GM12878 (cell line): ENCODE measurements around the gene COMMD7. TPM values are rescaled to one million over a fixed set of nuclear protein-coding genes. Genes with fewer than 3 reads are reported as not detected.

Experiments
- ATAC-seq: fragments of 200-7000 bp; cut with Tn5 transposase; 3 replicates; pipeline ENCODE4 v1.9.1; 2020; ENCODE audit warnings: mild to moderate bottlenecking, moderate library complexity
- BruUV-seq: library from RNA; stranded (reverse); fragments of 400-500 nt; replicated peaks from 2 replicates; lab custom pipeline; 2021; lab: Mats Ljungman, UMichigan
- CTCF ChIA-PET: fragments of 300-600 bp; sonication (Branson Sonifier 250); formaldehyde crosslinking; extraction: SDS; loops from one replicate; lab custom pipeline; 2021; ENCODE audit warnings: inconsistent platforms; lab: Yijun Ruan, JAX
- POLR2A ChIA-PET: fragments of 350-600 bp; formaldehyde crosslinking; extraction: SDS; loops from one replicate; lab custom pipeline; 2021; ENCODE audit warnings: inconsistent platforms; lab: Charles Lee
- RAD21 ChIA-PET: fragments of 300-600 bp; sonication (Branson Sonifier 250); formaldehyde crosslinking; loops from one replicate; lab custom pipeline; 2023; ENCODE audit warnings: antibody characterized with exemption; ENCODE audit not compliant: unreplicated experiment; lab: Charles Lee
- SMC1A ChIA-PET: fragments of 300-600 bp; sonication (Branson Sonifier 250); formaldehyde crosslinking; loops from one replicate; lab custom pipeline; 2023; ENCODE audit not compliant: unreplicated experiment, uncharacterized antibody; lab: Charles Lee
- DNase-seq: peaks from one replicate; pipeline ENCODE4 v3.0.0-alpha.2; 2011; ENCODE audit warnings: low read depth, low spot score
- FAIRE-seq: peaks from 3 replicates; lab custom pipeline; 2011; peaks lifted over from hg19 to GRCh38; lab: Jason Lieb, UNC
- H2AFZ ChIP-seq: 2 replicates; pipeline ENCODE4 v1.6.0; 2011; ENCODE audit warnings: low read depth, low read length, control low read depth; ENCODE audit not compliant: control insufficient read depth
- H3K27ac ChIP-seq: 2 replicates; pipeline ENCODE4 v1.5.1; 2011; ENCODE audit warnings: control low read depth; ENCODE audit not compliant: control insufficient read depth, insufficient read depth
- H3K27me3 ChIP-seq, 2 experiments: replicated peaks in 1 of 2; 2 replicates each; pipeline versions ENCODE4 v1.6.0 to v1.6.1; 2011; ENCODE audit warnings: low read length in 1 of 2; ENCODE audit not compliant: control insufficient read depth in 2 of 2, insufficient read depth in 2 of 2
- H3K36me3 ChIP-seq, 2 experiments: 2 replicates each; pipeline ENCODE4 v1.5.1; 2011; ENCODE audit warnings: low read length in 1 of 2; ENCODE audit not compliant: control insufficient read depth in 2 of 2, insufficient read depth in 2 of 2
- H3K4me1 ChIP-seq: 2 replicates; pipeline ENCODE4 v1.6.1; 2011; ENCODE audit warnings: mild to moderate bottlenecking, low read length, moderate library complexity, mixed read lengths; ENCODE audit not compliant: control insufficient read depth, insufficient read depth
- H3K4me2 ChIP-seq: 2 replicates; pipeline ENCODE4 v1.6.0; 2011; ENCODE audit warnings: control low read depth; ENCODE audit not compliant: control insufficient read depth, insufficient read depth
- H3K4me3 ChIP-seq: fragments of 200-600 bp; sonication (generic); 2 replicates; pipeline ENCODE4 v1.5.1; 2016
- H3K79me2 ChIP-seq: 2 replicates; pipeline ENCODE4 v1.6.0; 2011; ENCODE audit warnings: low read length; ENCODE audit not compliant: control insufficient read depth, insufficient read depth
- H3K9ac ChIP-seq: 2 replicates; pipeline ENCODE4 v1.8.0; 2011; ENCODE audit warnings: low read length, control low read depth, mixed read lengths; ENCODE audit not compliant: control insufficient read depth, insufficient read depth
- H3K9me3 ChIP-seq: replicated peaks from 3 replicates; pipeline ENCODE4 v1.5.1; 2011; ENCODE audit warnings: mild to moderate bottlenecking, low read length; ENCODE audit not compliant: control insufficient read depth, insufficient read depth
- H4K20me1 ChIP-seq: 2 replicates; pipeline ENCODE4 v1.6.0; 2011; ENCODE audit not compliant: control insufficient read depth, insufficient read depth
- CHD4 ChIP-seq: fragments of 200-600 bp; sonication (generic); IDR thresholded peaks from 2 replicates; pipeline ENCODE4 v1.6.1; 2016; ENCODE audit warnings: mild to moderate bottlenecking
- CTCF ChIP-seq, 3 experiments: IDR thresholded peaks in 2 of 3; conservative IDR thresholded peaks in 1 of 3; 2 replicates each; pipeline ENCODE4 v1.5.1; 2011; ENCODE audit warnings: low read depth in 3 of 3, low read length in 3 of 3, mild to moderate bottlenecking in 3 of 3, control low read depth in 2 of 3, moderate library complexity in 2 of 3, inconsistent platforms in 1 of 3, mixed read lengths in 1 of 3; ENCODE audit not compliant: control insufficient read depth in 2 of 3, insufficient read depth in 1 of 3; ENCODE audit errors: extremely low read depth in 1 of 3
- PRDM15 ChIP-seq: fragments of 450-650 bp; formaldehyde crosslinking; IDR thresholded peaks from 2 replicates; pipeline ENCODE4 v1.4.0; 2020; ENCODE audit warnings: mild to moderate bottlenecking, moderate library complexity
- RAD21 ChIP-seq: IDR thresholded peaks from 2 replicates; pipeline ENCODE4 v1.6.1; 2011; ENCODE audit warnings: mild to moderate bottlenecking, low read depth, low read length, moderate library complexity; ENCODE audit not compliant: insufficient read depth
- RUNX3 ChIP-seq: IDR thresholded peaks from 2 replicates; pipeline ENCODE4 v1.6.1; 2012; ENCODE audit warnings: low read length, inconsistent platforms
- ZNF622 ChIP-seq: fragments of 450-650 bp; IDR thresholded peaks from 2 replicates; pipeline ENCODE4 v1.6.1; 2017; ENCODE audit warnings: mild to moderate bottlenecking, inconsistent platforms
- WGBS: methylation state at CpG from one replicate; pipeline ENCODE4 v1.1.6; 2016; ENCODE audit warnings: low lambda C conversion rate; ENCODE audit not compliant: insufficient replicate concordance, insufficient coverage; ENCODE audit errors: missing lambda C conversion rate; 5-methylcytosine and 5-hydroxymethylcytosine counted together
- in situ Hi-C: fragments of 300-500 bp; cut with MboI; formaldehyde crosslinking; loops from 9 replicates; pipeline ENCODE4 v1.14.3; 2018; ENCODE audit warnings: mixed read lengths
- intact Hi-C: fragments of 100-400 bp; cut with micrococcal nuclease; formaldehyde crosslinking; loops from one replicate; pipeline ENCODE4 v1.14.2; 2022; ENCODE audit not compliant: unreplicated experiment
- polyA plus RNA-seq, 11 experiments: library from polyadenylated mRNA; depleted of rRNA in 4 of 11; unstranded in 6 of 11; stranded (reverse) in 5 of 11; fragments of >200 nt; fragmentation: Nextera tagmentation in 4 of 11; fragmentation: Illumina TruSeq in 1 of 11; extraction: Ambion mirVana in 4 of 11; extraction: Trizol in 1 of 11; gene quantifications; 1 replicate in 1 of 11; 2 replicates in 10 of 11; pipeline versions ENCODE4 v1.2.1 to v1.2.3, GENCODE V29; 2011 to 2016; ENCODE audit warnings: inconsistent platforms in 2 of 11, missing spikeins in 2 of 11, low read depth in 1 of 11
- total RNA-seq, 4 experiments: library from RNA; depleted of rRNA in 3 of 4; stranded (reverse); fragments of >200 nt in 3 of 4; fragmentation: Illumina TruSeq in 1 of 4; extraction: Trizol in 1 of 4; gene quantifications; 2 replicates each; pipeline versions ENCODE4 v1.2.1 to v1.2.3, GENCODE V29; 2013 to 2021
- TF ChIP-seq, protein P1 (sequence below): fragments of 450-650 bp; IDR thresholded peaks from 2 replicates; pipeline ENCODE4 v1.6.1; 2016; ENCODE audit warnings: mild to moderate bottlenecking

Gene COMMD7
- total and polyA plus RNA-seq, 10 of the 15 experiments (the other 5 are each of a cell fraction or from before 2014, with no cell fraction given): 9.1 to 61.0 (median 27.7) TPM

GRCh38 chr20:32687180-32687532, 56.1 kb downstream of the COMMD7 start (continued):
- TF ChIP-seq, protein P1, sequence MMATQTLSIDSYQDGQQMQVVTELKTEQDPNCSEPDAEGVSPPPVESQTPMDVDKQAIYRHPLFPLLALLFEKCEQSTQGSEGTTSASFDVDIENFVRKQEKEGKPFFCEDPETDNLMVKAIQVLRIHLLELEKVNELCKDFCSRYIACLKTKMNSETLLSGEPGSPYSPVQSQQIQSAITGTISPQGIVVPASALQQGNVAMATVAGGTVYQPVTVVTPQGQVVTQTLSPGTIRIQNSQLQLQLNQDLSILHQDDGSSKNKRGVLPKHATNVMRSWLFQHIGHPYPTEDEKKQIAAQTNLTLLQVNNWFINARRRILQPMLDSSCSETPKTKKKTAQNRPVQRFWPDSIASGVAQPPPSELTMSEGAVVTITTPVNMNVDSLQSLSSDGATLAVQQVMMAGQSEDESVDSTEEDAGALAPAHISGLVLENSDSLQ: no peak
- TF ChIP-seq ZNF622: no peak
- TF ChIP-seq PRDM15 (CRISPR knock-in tag): no peak
- TF ChIP-seq CHD4: no peak
- no peak for TF ChIP-seq RAD21
- TF ChIP-seq RUNX3: no peak

- Histone ChIP-seq H4K20me1 (no peaks in the 10 kb centered on the region), H3K9ac (no peak overlapping the region), H3K4me1 (0 out of 2 replicates have a peak, but pooled peaks cover under 1% of the 10 kb centered on the region), H3K79me2 (no peaks in the 10 kb centered on the region), H3K27ac (no peak overlapping the region), H3K36me3 (no peaks in the 10 kb centered on the region), H2AFZ (no peak overlapping the region), H3K4me3 (no peak overlapping the region), H3K4me2 (no peak overlapping the region), H3K9me3 (no peaks in the 10 kb centered on the region; the same call in 2 of the 3 replicates), H3K27me3 (no peaks in the 10 kb centered on the region)
- DNase-seq: no peak
- SMC1A ChIA-PET: no interaction called here
- CTCF ChIA-PET: interaction anchor here (1.3 kb wide), 1 partner anchor 14 kb away, joined by 4 read pairs; no protein-coding TSS in a partner anchor
- FAIRE-seq: no peak
- no peak for ATAC-seq
- POLR2A ChIA-PET: no interaction called here
- RAD21 ChIA-PET: no interaction called here
- in situ Hi-C loops (no loop called here), intact Hi-C loops (no loop called here)
- WGBS: 74% methylated on average over 10 of the region's 10 CpGs
- no TSS peak for BruUV-seq
- TF ChIP-seq CTCF (IDR thresholded peaks at IDR 0.05 in 2 of 3, conservative IDR thresholded peaks at IDR 0.05 in 1 of 3; ENCODE audit: control insufficient read depth in 2 of 3, extremely low read depth in 1 of 3, insufficient read depth in 1 of 3, low read depth in 3 of 3, low read length in 3 of 3): no peak
Observed at GRCh38 chr20:32686530-32687179, 56.6 kb downstream of the COMMD7 start.
